LNCaP clone FGC (cell line): ENCODE measurements around the gene RADIL.

Source experiments
- DNase-seq: peaks from one replicate; pipeline ENCODE4 v3.0.0-alpha.2; 2011; ENCODE audit warnings: low read depth
- H3K4me3 ChIP-seq: 2 replicates; pipeline ENCODE4 v1.5.1; 2011; ENCODE audit warnings: mild to moderate bottlenecking, low read depth, low read length, control low read depth
- TF ChIP-seq, protein P1 (sequence below): IDR thresholded peaks from 2 replicates; pipeline ENCODE4 v1.5.1; 2012; ENCODE audit warnings: mild to moderate bottlenecking; ENCODE audit not compliant: control insufficient read depth, insufficient read depth; ENCODE audit errors: extremely low read depth

Gene RADIL

GRCh38 chr7:4764402-4765007 is 119.0 kb downstream of the RADIL start:
- H3K4me3 ChIP-seq: no peak overlapping the region
- TF ChIP-seq, protein P1, sequence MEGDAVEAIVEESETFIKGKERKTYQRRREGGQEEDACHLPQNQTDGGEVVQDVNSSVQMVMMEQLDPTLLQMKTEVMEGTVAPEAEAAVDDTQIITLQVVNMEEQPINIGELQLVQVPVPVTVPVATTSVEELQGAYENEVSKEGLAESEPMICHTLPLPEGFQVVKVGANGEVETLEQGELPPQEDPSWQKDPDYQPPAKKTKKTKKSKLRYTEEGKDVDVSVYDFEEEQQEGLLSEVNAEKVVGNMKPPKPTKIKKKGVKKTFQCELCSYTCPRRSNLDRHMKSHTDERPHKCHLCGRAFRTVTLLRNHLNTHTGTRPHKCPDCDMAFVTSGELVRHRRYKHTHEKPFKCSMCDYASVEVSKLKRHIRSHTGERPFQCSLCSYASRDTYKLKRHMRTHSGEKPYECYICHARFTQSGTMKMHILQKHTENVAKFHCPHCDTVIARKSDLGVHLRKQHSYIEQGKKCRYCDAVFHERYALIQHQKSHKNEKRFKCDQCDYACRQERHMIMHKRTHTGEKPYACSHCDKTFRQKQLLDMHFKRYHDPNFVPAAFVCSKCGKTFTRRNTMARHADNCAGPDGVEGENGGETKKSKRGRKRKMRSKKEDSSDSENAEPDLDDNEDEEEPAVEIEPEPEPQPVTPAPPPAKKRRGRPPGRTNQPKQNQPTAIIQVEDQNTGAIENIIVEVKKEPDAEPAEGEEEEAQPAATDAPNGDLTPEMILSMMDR: no peak
- no peak for DNase-seq

DNA sequence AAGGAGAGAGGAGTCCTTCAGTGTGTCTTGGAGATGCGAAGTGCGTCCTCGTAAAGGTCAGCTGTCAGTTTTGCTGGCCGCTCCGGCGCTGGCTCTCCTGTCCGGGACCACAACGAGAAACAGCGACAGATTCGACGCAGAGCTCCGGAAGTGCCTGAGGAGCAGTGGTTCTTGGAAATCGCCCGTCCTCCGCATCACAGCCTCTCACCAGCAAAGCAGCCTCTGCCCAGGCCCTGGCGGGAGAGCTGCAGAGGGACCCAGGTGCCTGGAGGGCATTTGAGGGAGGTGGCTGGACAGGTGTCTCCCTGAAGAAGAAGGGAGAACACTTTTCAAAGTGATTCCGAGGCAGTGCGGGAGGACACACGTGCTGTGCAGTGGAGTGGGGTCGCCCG is 119.7 kb downstream of the RADIL start:
- no peak overlapping the region for H3K4me3 ChIP-seq

DNA sequence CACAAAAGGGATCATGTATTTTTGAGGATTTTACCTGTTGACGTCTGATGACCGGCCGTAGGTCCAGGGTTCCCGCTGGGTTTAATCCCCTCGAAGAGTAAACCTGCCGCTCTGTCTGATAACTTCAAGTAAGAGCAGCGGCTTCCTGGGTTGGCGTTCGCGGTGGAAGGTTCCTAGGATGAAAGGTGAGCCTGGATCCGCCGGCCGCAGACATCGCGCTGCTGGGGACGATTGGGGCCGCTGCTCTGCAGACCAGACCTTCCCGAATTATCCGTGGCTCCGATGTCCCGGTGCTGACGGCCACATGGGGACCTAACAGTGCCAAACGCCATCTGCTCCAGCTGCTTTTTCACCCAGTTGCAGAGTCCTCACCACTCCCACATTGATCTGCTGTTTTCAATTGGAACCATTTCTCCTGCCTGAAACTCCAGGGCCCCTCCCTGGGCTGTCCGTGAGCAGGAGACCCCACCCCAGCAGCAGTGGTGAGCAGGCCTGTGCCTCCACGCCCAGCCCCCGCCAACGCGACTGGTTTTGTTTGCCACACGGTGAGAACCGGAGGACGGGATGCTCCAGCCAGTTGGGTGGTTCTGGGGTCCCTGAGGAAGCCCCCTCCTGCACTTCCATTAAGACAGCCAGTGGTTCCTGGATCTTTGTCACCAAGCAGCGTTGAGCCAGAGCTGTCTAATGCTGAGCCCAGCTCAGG is 120.3 kb downstream of the RADIL start:
- H3K4me3 ChIP-seq: no peak overlapping the region
- TF ChIP-seq, protein P1: no peak
- no peak for DNase-seq

More for the DNA sequence above, 119.7 kb downstream of the RADIL start:
- DNase-seq: no peak
- TF ChIP-seq, protein P1: no peak

DNA sequence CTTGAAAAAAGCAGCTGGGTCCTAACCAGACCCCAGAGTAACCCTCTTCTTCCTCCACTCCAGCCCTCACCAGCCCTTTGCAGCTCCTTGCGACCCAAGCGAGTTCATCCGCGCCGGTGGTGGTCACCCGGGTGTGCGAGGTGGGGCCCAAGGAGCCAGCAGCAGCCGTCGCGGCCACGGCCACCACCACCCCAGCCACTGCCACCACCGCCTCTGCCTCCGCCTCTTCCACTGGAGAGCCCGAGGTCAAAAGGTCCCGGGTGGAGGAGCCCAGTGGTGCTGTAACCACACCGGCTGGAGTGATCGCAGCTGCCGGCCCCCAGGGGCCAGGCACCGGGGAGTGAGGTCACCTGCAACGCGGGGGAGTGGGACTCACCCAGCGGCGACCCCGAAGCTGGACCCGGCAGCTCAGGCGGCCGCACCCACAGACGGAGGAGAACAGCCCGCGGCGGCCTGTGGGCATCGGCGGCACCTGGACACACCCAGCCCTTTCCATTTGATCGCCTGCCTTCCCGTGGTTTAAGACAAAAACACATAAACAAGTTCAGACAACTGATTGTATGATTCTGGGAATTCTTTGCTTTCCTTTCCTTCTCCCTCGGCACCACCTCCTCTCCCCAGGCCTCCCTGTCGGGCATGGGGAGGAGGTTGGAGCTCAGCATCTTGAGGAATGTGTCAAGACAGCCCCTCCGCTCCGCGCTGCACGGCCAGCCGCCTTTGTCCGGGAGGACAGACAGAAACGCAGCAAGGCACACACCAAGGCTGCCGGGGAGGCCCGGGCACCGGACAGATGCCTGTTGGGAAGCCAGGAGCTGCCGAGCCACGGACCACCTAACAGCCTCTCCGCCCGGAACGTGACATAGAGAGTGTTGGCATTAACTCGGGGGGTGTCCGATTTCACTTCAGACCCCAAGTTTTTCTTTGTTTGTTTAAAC is 121.1 kb downstream of the RADIL start:
- H3K4me3 ChIP-seq: no peak overlapping the region
- TF ChIP-seq, protein P1: no peak
- DNase-seq: no peak

DNA sequence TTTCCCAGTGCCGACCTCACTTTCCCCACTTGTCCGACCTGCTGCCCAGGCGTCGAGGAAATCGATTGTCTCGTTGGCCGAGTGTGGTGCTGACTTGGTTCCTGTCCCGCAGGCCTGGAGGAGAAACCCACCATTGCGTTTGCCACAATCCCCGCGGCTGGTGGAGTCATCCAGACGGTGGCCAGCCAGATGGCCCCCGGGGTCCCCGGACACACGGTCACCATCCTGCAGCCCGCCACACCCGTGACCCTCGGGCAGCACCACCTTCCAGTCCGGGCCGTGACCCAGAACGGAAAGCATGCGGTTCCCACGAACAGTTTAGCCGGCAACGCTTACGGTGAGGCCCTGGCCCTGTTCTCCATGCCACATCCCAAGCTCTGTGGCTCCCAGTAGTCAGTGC is 122.6 kb downstream of the RADIL start:
- TF ChIP-seq, protein P1: no peak
- H3K4me3 ChIP-seq: no peak overlapping the region
- no peak for DNase-seq

DNA sequence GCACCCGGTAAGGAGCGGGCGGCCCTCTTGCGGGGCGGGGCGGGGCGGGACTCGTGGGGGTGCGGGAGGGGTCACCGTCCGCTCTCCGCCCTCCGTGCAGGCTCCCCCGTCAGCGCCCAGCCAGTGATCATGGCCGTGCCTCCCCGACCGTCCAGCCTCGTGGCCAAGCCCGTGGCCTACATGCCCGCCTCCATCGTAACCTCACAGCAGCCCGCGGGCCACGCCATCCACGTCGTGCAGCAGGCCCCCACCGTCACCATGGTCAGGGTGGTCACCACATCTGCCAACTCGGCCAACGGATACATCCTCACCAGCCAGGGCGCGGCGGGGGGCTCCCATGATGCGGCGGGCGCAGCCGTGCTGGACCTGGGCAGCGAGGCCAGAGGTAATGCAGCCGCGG is 124.3 kb downstream of the RADIL start:
- TF ChIP-seq, protein P1: no peak

More for the DNA sequence above, 124.3 kb downstream of the RADIL start:
- no peak for DNase-seq
- no peak overlapping the region for H3K4me3 ChIP-seq
